MM.1S (cell line): ENCODE results near the gene ACAA1.
A peak's percentile ranks its signal among the peaks of the same experiment; 100 is the strongest.

Experiments used
- DNase-seq: peaks from one replicate; pipeline ENCODE4 v3.0.0-alpha.2; 2015
- H2AFZ ChIP-seq: fragments of 300-600 bp; sonication (generic); 2 replicates; pipeline ENCODE4 v1.6.0; 2016; ENCODE audit warnings: antibody characterized with exemption, low read length
- H3F3A ChIP-seq: fragments of 300-600 bp; sonication (generic); 2 replicates; pipeline ENCODE4 v1.6.1; 2016; ENCODE audit warnings: mild to moderate bottlenecking, antibody characterized with exemption, low read length, moderate library complexity, mixed read lengths; ENCODE audit not compliant: insufficient read depth
- H3K27ac ChIP-seq: fragments of 300-600 bp; sonication (generic); 2 replicates; pipeline ENCODE4 v1.5.1; 2016; ENCODE audit warnings: mild to moderate bottlenecking, low read length
- H3K27me3 ChIP-seq: fragments of 300-600 bp; sonication (generic); replicated peaks from 2 replicates; pipeline ENCODE4 v1.6.0; 2016; ENCODE audit warnings: low read length; ENCODE audit not compliant: insufficient read depth
- H3K36me3 ChIP-seq: fragments of 300-600 bp; sonication (generic); replicated peaks from 2 replicates; pipeline ENCODE4 v1.6.1; 2016; ENCODE audit warnings: mild to moderate bottlenecking, low read length, mixed read lengths; ENCODE audit not compliant: insufficient read depth
- H3K4me1 ChIP-seq: fragments of 300-600 bp; sonication (generic); 2 replicates; pipeline ENCODE4 v1.6.1; 2016; ENCODE audit warnings: low read length, mixed read lengths
- H3K4me2 ChIP-seq: fragments of 300-600 bp; sonication (generic); 2 replicates; pipeline ENCODE4 v1.6.0; 2016; ENCODE audit warnings: low read depth, low read length
- H3K4me3 ChIP-seq: fragments of 300-600 bp; sonication (generic); 2 replicates; pipeline ENCODE4 v1.5.1; 2016; ENCODE audit warnings: low read length, mixed read lengths
- H3K79me2 ChIP-seq: fragments of 300-600 bp; sonication (generic); 2 replicates; pipeline ENCODE4 v1.6.1; 2016; ENCODE audit warnings: mixed run types, low read length, mixed read lengths
- H3K9ac ChIP-seq: fragments of 300-600 bp; sonication (generic); 2 replicates; pipeline ENCODE4 v1.6.1; 2016; ENCODE audit warnings: low read length, mixed read lengths
- H3K9me2 ChIP-seq: fragments of 300-600 bp; sonication (generic); replicated peaks from 2 replicates; pipeline ENCODE4 v1.6.1; 2016; ENCODE audit warnings: mild to moderate bottlenecking, low read length, mixed read lengths; ENCODE audit not compliant: insufficient read depth
- H3K9me3 ChIP-seq: fragments of 300-600 bp; sonication (generic); replicated peaks from 2 replicates; pipeline ENCODE4 v1.6.1; 2016; ENCODE audit warnings: mild to moderate bottlenecking, low read length, mixed read lengths; ENCODE audit not compliant: insufficient read depth
- H4K20me1 ChIP-seq: fragments of 300-600 bp; sonication (generic); 2 replicates; pipeline ENCODE4 v1.6.1; 2016; ENCODE audit warnings: mild to moderate bottlenecking, low read length, moderate library complexity, mixed read lengths; ENCODE audit not compliant: insufficient read depth
- EZH2 ChIP-seq: fragments of 300-600 bp; sonication (generic); optimal IDR thresholded peaks from 2 replicates; pipeline ENCODE3; 2017; ENCODE audit warnings: low read depth, mild to moderate bottlenecking, antibody characterized with exemption, low read length, mixed read lengths
- EZH2phosphoT487 ChIP-seq: fragments of 300-600 bp; sonication (generic); IDR thresholded peaks from 2 replicates; pipeline ENCODE4 v1.6.1; 2018; ENCODE audit warnings: antibody characterized with exemption, low read length
- TF ChIP-seq, protein P1 (sequence below): fragments of 300-600 bp; sonication (generic); IDR thresholded peaks from 2 replicates; pipeline ENCODE4 v1.5.1; 2016; ENCODE audit warnings: antibody characterized with exemption, low read length, mixed read lengths

Gene ACAA1

DNA sequence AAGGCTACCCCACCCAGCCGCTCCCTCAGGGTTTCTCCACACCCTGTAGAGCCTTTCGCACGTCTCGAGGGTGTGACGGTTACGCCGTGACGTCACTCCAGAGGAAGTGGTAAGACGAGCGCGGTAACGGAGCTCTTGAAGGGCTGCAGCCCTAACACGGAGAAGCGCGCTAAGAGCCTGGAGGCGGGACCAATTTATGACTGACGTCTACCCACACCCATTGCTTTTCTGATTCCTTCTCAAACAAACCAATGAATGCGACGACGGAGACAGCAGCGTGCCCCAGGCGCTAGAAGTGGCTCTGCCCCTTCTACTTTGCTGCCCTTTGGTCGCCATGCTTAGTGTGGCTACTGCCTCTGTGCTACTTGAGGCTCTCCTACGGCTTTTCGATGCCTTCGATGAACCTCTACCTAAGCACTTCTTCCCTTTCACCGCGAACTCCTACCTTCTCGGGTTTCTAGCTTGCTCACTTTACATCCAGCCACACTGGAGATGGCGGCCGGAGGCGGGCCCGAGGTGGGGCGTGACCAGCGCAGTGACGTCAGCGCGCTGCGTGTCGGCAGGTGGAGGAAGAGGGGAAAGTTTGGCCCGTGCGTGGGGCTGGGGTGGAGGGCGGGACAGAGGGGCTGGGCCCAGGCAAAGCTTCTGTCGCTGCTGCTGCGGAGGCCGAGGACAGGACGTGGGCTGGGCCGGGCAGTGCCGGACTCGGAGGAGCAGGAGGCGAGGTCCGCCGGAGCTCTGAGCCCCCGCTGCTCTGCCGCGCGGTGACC is 28.2 kb upstream of the ACAA1 start, which contains the start of gene OXSR1:
OXSR1 (plus strand) TSS at position 586 of the 770 bp plus-strand sequence. CDS start 340 bp downstream, outside the sequence.
- no peaks in the 10 kb centered on the region for H4K20me1 ChIP-seq
- H3K79me2 ChIP-seq = peaks cover 46% of the 10 kb centered on the region
- no peaks in the 10 kb centered on the region for H3K4me1 ChIP-seq
- peaks cover 6% of the 10 kb centered on the region for H3F3A ChIP-seq
- peak; percentile 100 for DNase-seq
- peak within 1 kb of the TSS; percentile 74 for H2AFZ ChIP-seq
- no peaks in the 10 kb centered on the region for H3K27me3 ChIP-seq
- H3K36me3 ChIP-seq = no peaks in the 10 kb centered on the region
- no peaks in the 10 kb centered on the region for H3K9me3 ChIP-seq
- peak within 1 kb of the TSS; percentile 91 for H3K9ac ChIP-seq
- peak within 1 kb of the TSS; percentile 87 for H3K4me3 ChIP-seq
- no peaks in the 10 kb centered on the region for H3K9me2 ChIP-seq
- no peak for TF ChIP-seq EZH2
- no peak for TF ChIP-seq EZH2phosphoT487
- TF ChIP-seq, protein P1, sequence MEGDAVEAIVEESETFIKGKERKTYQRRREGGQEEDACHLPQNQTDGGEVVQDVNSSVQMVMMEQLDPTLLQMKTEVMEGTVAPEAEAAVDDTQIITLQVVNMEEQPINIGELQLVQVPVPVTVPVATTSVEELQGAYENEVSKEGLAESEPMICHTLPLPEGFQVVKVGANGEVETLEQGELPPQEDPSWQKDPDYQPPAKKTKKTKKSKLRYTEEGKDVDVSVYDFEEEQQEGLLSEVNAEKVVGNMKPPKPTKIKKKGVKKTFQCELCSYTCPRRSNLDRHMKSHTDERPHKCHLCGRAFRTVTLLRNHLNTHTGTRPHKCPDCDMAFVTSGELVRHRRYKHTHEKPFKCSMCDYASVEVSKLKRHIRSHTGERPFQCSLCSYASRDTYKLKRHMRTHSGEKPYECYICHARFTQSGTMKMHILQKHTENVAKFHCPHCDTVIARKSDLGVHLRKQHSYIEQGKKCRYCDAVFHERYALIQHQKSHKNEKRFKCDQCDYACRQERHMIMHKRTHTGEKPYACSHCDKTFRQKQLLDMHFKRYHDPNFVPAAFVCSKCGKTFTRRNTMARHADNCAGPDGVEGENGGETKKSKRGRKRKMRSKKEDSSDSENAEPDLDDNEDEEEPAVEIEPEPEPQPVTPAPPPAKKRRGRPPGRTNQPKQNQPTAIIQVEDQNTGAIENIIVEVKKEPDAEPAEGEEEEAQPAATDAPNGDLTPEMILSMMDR = no peak
- H3K4me2 ChIP-seq = peak within 1 kb of the TSS; percentile 65
- peak within 1 kb of the TSS; percentile 91 for H3K27ac ChIP-seq

DNA sequence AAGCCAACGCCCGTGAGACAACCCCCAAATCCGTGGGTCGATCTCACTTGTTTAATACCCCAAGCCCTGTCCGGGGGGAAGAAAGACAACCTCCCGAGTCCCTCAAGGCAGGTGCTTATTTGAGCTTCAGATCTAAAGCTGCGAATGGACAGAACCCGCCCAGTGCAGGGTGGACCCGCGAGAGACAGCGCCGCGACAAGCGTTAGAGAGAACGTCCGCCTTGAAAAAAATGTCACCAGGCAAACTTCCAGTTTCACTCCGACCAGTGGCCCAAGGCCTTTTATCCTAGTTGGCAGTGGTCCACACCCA is 27.7 kb upstream of the ACAA1 start:
- peak overlapping the region; percentile 91; the same call in 1 of the 2 replicates for H3K27ac ChIP-seq
- H3K9ac ChIP-seq = peak overlapping the region; percentile 91

DNA sequence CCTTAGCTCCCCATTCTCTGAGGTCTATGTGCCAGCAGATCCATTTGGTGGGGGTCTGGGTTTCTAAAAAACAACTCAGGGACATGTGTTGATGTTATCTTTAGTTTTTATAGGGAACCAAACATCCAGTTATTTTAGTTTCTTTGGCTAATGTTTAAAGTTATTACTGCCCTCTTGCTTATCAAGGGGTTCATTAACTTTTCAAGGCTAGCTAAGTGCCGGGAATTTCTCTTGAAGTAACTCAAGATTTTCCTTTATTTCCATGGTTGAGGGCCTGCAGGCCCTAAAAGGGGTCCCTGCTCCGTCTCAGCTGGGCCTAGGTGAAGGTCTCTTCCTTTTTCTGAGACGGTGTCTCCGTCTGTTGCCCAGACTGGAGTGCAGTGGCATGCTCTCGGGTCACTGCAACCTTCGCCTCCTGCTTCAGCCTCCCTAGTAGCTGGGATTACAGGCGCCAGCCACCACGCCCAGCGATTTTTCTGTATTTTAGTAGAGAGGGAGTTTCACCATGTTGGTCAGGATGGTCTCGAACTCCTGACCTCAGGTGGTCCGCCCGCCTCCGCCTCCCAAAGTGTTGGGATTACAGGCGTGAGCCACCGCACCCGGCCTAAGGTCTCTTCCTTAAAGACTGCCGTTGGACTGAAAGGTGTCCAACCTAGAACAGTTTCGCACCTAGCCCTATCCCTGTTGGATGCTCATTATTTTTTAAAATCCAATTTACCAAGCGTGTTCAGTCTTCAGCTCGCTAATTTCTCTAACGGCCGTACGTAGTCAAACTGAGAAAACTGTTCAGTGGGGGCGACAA is 27.1 kb upstream of the ACAA1 start:
- Histone ChIP-seq H3F3A (peaks cover 6% of the 10 kb centered on the region), H3K9me3 (no peaks in the 10 kb centered on the region), H3K4me1 (no peaks in the 10 kb centered on the region), H3K27me3 (no peaks in the 10 kb centered on the region), H3K4me2 (peak overlapping the region; percentile 39), H3K27ac (peak overlapping the region; percentile 91; the same call in 1 of the 2 replicates), H3K9ac (peak overlapping the region; percentile 91), H4K20me1 (no peaks in the 10 kb centered on the region), H3K79me2 (peaks cover 35% of the 10 kb centered on the region), H2AFZ (peak overlapping the region; percentile 51), H3K9me2 (no peaks in the 10 kb centered on the region), H3K4me3 (peak overlapping the region; percentile 87), H3K36me3 (no peaks in the 10 kb centered on the region)
- no peak for DNase-seq
- TF ChIP-seq, protein P1 = no peak
- no peak for TF ChIP-seq EZH2
- no peak for TF ChIP-seq EZH2phosphoT487

More for the DNA sequence above, 27.7 kb upstream of the ACAA1 start:
- no peak for DNase-seq
- TF ChIP-seq, protein P1 = no peak
- TF ChIP-seq EZH2phosphoT487 (no peak), EZH2 (no peak)
- H3K79me2 ChIP-seq = peaks cover 41% of the 10 kb centered on the region
- H3K27me3 ChIP-seq = no peaks in the 10 kb centered on the region
- peak overlapping the region; percentile 87 for H3K4me3 ChIP-seq
- H3K36me3 ChIP-seq = no peaks in the 10 kb centered on the region
- H3K9me2 ChIP-seq = no peaks in the 10 kb centered on the region
- no peaks in the 10 kb centered on the region for H3K4me1 ChIP-seq
- peaks cover 6% of the 10 kb centered on the region for H3F3A ChIP-seq
- H4K20me1 ChIP-seq = no peaks in the 10 kb centered on the region
- H3K9me3 ChIP-seq = no peaks in the 10 kb centered on the region
- H3K4me2 ChIP-seq = peak overlapping the region; percentile 39
- peak overlapping the region; percentile 51 for H2AFZ ChIP-seq
